ENCODE data around the gene DAG1.

GRCh38 chr3:49523756-49524747, 54.0 kb downstream of the DAG1 start:
- TF ChIP-seq POLR2A (IDR thresholded peaks at IDR 0.05; ENCODE audit: low read depth, low read length): no peak
- no peak for TF ChIP-seq TAF1 (IDR thresholded peaks at IDR 0.05; ENCODE audit: low read depth, low read length)
- TF ChIP-seq POLR2AphosphoS5 (IDR thresholded peaks at IDR 0.05; ENCODE audit: low read depth, low read length): no peak
